ENCODE measurements around the gene HPS1. TPM values are rescaled to one million over a fixed set of nuclear protein-coding genes. Genes with fewer than 3 reads are reported as not detected.

The HPS1 gene
- total and polyA plus RNA-seq, 7 donors, result 11.5 to 29.1 (median 15.6) TPM

DNA sequence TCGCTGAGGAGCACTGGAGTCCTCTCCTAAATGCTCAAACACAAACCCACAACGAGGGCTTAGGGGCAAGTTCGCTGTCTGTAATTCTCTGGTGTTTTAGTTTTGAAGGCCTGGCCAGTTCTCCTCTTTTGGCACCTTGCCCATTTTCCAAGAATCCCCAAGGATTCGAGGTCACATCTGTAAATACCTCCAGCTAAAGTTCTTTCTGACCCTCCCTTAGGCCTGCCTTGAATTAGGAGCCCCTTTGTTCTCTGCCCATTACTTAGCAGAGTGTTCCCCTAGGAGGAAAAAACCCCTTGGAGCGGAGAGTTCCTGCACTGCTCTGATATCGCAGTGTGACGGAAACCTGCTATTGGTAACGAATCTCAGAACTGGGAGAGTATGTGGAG, 31.0 kb downstream of the HPS1 start:
- Histone ChIP-seq H3K27ac (peak overlapping the region; percentile 67), H3K36me3 (ENCODE audit: insufficient read depth in 1 of 2, low read depth in 1 of 2) (peaks cover 0 to 34% of the 10 kb centered on the region in 2 donors), H3K9me3 (no peaks in the 10 kb centered on the region), H3K4me1 (peaks cover 17% of the 10 kb centered on the region), H3K4me3 (no peak overlapping the region), H3K27me3 (ENCODE audit: insufficient read depth in 3 of 3, low read length in 2 of 3) (no peaks in the 10 kb centered on the region)
- TF ChIP-seq, protein P1, sequence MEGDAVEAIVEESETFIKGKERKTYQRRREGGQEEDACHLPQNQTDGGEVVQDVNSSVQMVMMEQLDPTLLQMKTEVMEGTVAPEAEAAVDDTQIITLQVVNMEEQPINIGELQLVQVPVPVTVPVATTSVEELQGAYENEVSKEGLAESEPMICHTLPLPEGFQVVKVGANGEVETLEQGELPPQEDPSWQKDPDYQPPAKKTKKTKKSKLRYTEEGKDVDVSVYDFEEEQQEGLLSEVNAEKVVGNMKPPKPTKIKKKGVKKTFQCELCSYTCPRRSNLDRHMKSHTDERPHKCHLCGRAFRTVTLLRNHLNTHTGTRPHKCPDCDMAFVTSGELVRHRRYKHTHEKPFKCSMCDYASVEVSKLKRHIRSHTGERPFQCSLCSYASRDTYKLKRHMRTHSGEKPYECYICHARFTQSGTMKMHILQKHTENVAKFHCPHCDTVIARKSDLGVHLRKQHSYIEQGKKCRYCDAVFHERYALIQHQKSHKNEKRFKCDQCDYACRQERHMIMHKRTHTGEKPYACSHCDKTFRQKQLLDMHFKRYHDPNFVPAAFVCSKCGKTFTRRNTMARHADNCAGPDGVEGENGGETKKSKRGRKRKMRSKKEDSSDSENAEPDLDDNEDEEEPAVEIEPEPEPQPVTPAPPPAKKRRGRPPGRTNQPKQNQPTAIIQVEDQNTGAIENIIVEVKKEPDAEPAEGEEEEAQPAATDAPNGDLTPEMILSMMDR (IDR thresholded peaks at IDR 0.05), result no peak
- 53 to 61% (median 54%) methylated on average over 8 of the region's 8 CpGs for WGBS, 3 donors
- intact Hi-C loops (cut with DNase I), result no loop called here
- DNase-seq (no peak), ATAC-seq (no peak)

DNA sequence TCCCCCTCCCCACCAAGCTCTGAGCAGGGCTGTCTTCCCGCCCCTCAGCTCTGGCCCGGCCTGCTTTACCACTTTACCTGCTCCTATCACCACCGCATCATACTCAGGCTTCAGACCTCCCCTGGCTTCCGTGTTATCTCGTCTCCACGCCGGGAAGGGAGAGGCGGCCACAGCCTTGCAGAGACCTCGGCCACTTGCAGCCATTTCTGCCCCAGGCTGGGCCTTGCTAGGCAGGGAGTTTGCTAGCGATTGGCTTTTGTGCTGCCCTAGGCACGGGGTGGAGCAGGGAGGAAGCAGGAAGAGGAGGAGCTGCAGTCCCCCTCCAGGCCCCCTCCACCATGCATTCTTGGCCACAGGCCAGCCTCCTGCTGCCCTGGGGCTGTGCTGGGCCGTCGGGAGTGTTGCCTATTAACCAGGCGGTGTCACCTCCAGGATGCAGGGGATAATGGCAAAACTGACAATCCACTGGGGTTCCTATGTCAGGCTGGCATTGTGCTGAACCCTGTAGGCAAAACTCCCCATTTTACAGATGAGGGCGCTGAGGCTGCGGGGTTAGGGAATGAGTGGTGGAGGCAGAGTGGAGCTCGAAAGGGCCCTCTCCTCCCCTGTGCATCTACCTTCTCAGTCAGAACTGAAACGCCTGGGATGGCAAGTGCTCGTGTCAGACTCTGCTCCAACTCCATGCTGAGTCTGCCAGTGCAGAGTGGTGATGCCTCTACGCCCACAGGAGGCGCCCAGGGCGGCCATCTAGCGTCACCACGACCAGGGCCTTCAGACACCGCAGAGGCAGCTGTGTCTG, 31.6 kb downstream of the HPS1 start, which contains the start of gene PYROXD2:
Gene PYROXD2, minus strand, starts transcription at position 251 of the 799 bp plus-strand sequence. Its CDS starts 47 bp downstream, at position 204.
- Histone ChIP-seq H3K4me1 (peaks cover 17% of the 10 kb centered on the region), H3K27ac (peak within 1 kb of the TSS; percentile 67), H3K9me3 (no peaks in the 10 kb centered on the region), H3K36me3 (ENCODE audit: insufficient read depth in 1 of 2, low read depth in 1 of 2) (peaks cover 0 to 29% of the 10 kb centered on the region in 2 donors), H3K27me3 (ENCODE audit: insufficient read depth in 3 of 3, low read length in 2 of 3) (no peaks in the 10 kb centered on the region), H3K4me3 (peak within 1 kb of the TSS; percentile 76)
- TF ChIP-seq, protein P1 (IDR thresholded peaks at IDR 0.05), result no peak
- DNase-seq, result peak; percentile 90 to 95
- peak; percentile 88 to 93 (median 90) for ATAC-seq
- 31 to 34% (median 32%) methylated on average over 23 to 25 of the region's 25 CpGs for WGBS, 3 donors
- intact Hi-C loops (cut with DNase I), result loop anchor here (5.0 kb wide), 2 partner anchors 73 to 148 kb away; partner anchors contain the start of gene LOXL4 (in 1 of the 2)

DNA sequence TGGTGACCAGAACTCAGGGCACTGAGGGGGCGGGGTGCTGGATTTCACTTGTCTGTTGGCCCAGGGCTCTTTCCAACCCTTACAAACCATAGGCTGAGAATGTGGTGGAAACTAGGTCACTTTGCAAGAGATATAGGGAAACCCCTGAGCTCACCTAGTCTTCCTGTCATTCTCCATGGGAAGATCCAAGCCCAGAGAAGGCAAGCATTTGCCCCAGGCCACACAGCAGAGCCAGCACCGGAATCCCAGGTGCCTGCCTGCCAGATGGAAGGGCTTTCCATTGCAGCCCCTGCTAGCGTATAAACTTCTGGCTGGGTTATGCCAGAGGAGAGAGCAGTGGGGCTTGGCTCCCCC, 32.2 kb downstream of the HPS1 start:
- Histone ChIP-seq H3K4me1 (peaks cover 18% of the 10 kb centered on the region), H3K36me3 (ENCODE audit: insufficient read depth in 1 of 2, low read depth in 1 of 2) (peaks cover 0 to 24% of the 10 kb centered on the region in 2 donors), H3K27me3 (ENCODE audit: insufficient read depth in 3 of 3, low read length in 2 of 3) (no peaks in the 10 kb centered on the region), H3K27ac (peak overlapping the region; percentile 67), H3K4me3 (peak overlapping the region; percentile 76), H3K9me3 (no peaks in the 10 kb centered on the region)
- no peak for ATAC-seq
- intact Hi-C loops (cut with DNase I), result loop anchor here (5.0 kb wide), 2 partner anchors 72 to 147 kb away; partner anchors contain the start of gene LOXL4 (in 1 of the 2)
- TF ChIP-seq, protein P1 (IDR thresholded peaks at IDR 0.05), result no peak
- WGBS, 3 donors, result 27 to 40% (median 38%) methylated on average over 3 of the region's 3 CpGs
- DNase-seq, result no peak

DNA sequence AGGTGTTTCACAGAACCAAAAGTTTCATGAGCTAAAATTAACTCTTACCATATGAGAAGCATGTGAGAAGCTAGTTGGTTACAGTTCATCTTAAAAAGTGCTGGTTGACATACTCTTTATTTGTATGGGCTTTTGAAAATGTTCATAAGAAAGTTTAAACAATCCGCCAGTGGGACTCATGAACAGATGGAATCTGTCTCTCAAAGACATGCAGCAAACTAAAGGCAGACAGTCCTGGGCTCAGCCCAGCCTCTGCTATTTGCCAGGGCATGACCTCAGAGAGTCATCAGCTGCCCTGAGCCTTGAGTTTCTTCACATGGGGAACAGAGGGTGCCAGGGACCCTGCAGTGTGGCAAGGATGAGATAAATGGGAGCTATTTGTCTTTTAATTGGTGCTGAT, 35.0 kb downstream of the HPS1 start:
- Histone ChIP-seq H3K9me3 (no peaks in the 10 kb centered on the region), H3K27me3 (ENCODE audit: insufficient read depth in 3 of 3, low read length in 2 of 3) (no peaks in the 10 kb centered on the region), H3K4me3 (no peak overlapping the region), H3K27ac (peak overlapping the region; percentile 30), H3K4me1 (peaks cover 25% of the 10 kb centered on the region), H3K36me3 (ENCODE audit: insufficient read depth in 1 of 2, low read depth in 1 of 2) (no peaks in the 10 kb centered on the region)
- no peak for DNase-seq
- WGBS, 3 donors, result 43 to 66% (median 51%) methylated on average over 1 of the region's 1 CpG
- peak in 3 of 4 donors; percentile 16 to 43 (median 36) for ATAC-seq
- intact Hi-C loops (cut with DNase I), result loop anchor here (5.0 kb wide), 2 partner anchors 69 to 144 kb away; partner anchors contain the start of gene LOXL4 (in 1 of the 2)
- TF ChIP-seq, protein P1 (IDR thresholded peaks at IDR 0.05), result no peak
